Measurements from ENCODE around the gene GPRASP1.

DNA sequence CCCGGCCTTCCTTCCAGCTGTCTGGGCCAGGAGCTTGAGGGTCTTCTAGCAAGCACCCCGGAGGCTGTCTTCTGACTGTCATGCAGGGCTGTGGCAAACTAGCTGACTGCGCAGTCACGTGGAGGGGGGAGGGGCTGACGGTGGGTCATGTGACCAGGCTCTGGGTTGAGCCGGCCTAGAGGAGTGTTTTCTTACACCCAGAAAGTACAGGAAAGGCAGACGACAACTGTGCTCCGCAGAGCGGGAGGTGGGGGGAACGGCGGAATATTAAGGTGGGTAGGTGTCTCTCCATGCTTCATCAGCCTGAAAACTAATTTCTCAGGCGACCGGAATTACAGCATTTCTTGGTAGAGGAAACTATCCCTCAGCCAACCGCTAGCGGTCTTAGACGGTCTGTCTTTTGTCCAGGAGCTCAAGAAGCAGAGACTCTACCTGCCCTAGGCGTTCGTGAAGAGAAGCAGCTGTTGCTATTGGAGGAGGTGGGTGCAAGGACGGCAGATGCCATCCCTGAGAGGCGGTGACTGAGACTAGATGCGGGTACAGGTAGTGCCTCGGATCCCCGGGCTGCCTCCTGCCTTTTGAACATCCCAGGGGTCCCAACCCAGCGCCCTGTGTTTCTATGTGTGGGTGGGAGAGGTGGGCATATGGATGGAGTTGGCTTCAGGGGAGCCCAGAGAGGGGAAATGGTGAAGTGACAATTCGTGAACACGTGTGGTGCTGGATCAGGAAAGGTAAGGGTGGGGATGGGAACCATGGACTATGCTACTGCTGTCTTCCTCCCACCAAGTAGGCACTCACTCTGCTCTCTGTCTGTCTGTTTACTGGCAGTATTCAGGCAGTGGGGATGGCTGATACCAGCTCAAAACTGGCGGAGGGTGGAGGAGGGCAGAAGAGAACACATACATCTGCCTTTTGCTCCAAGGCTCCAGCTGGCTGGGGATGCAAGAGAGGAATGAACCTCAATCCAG lies 8.8 kb downstream of the GPRASP1 start:
- TF ChIP-seq, protein P1, sequence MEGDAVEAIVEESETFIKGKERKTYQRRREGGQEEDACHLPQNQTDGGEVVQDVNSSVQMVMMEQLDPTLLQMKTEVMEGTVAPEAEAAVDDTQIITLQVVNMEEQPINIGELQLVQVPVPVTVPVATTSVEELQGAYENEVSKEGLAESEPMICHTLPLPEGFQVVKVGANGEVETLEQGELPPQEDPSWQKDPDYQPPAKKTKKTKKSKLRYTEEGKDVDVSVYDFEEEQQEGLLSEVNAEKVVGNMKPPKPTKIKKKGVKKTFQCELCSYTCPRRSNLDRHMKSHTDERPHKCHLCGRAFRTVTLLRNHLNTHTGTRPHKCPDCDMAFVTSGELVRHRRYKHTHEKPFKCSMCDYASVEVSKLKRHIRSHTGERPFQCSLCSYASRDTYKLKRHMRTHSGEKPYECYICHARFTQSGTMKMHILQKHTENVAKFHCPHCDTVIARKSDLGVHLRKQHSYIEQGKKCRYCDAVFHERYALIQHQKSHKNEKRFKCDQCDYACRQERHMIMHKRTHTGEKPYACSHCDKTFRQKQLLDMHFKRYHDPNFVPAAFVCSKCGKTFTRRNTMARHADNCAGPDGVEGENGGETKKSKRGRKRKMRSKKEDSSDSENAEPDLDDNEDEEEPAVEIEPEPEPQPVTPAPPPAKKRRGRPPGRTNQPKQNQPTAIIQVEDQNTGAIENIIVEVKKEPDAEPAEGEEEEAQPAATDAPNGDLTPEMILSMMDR (conservative IDR thresholded peaks at IDR 0.05; ENCODE audit: low read length): no peak
- TF ChIP-seq EZH2phosphoT487 (IDR thresholded peaks at IDR 0.05; ENCODE audit: borderline replicate concordance): no peak
